Right lobe of liver (tissue), 4 donors: ENCODE measurements around the gene PHC3.

Experiments
- CTCF ChIP-seq, 4 donors: fragments of 200-600 bp in 3 of 4; fragments of 450-650 bp in 1 of 4; IDR thresholded peaks; one replicate each; pipeline versions ENCODE4 v1.5.1 to v1.8.0; 2016 to 2022; ENCODE audit warnings: antibody characterized with exemption in 4 of 4, mild to moderate bottlenecking in 2 of 4
- POLR2A ChIP-seq: fragments of 450-650 bp; IDR thresholded peaks from one replicate; pipeline ENCODE4 v1.6.1; 2017; ENCODE audit warnings: antibody characterized with exemption, mild to moderate bottlenecking
- donor health status: DM: no; HTN: no; CAD: no.
- donor health status: DM: no; HTN: no; CAD: no.
- donor health status: DM: no; HTN: yes; CAD: no.

GRCh38 chr3:170225166-170225565 lies 43.6 kb upstream of the PHC3 start:
- no peak for TF ChIP-seq POLR2A
- TF ChIP-seq CTCF (IDR thresholded peaks at IDR 0.05): no peak
